Suprapubic skin (tissue), 3 donors: ENCODE results near the gene SUFU.

ENCODE experiments used
- CTCF ChIP-seq, 2 donors: fragments of 200-600 bp in 1 of 2; fragments of 450-650 bp in 1 of 2; sonication (generic) in 1 of 2; IDR thresholded peaks; one replicate each; pipeline ENCODE4 v1.5.1; 2016 to 2019; ENCODE audit warnings: antibody characterized with exemption in 2 of 2, mild to moderate bottlenecking in 1 of 2, moderate library complexity in 1 of 2
- EP300 ChIP-seq: sonication (generic); formaldehyde crosslinking; IDR thresholded peaks from one replicate; pipeline ENCODE4 v1.6.1; 2017; ENCODE audit warnings: antibody characterized with exemption
- POLR2A ChIP-seq, 2 donors: fragments of 450-650 bp; IDR thresholded peaks; one replicate each; pipeline ENCODE4 v1.6.1; 2017; ENCODE audit warnings: antibody characterized with exemption in 2 of 2, mild to moderate bottlenecking in 2 of 2, moderate library complexity in 2 of 2

GRCh38 chr10:102508506-102508905 lies 4.7 kb downstream of the SUFU start:
- no peak for TF ChIP-seq CTCF (IDR thresholded peaks at IDR 0.05)
- no peak for TF ChIP-seq POLR2A (IDR thresholded peaks at IDR 0.05)
- no peak for TF ChIP-seq EP300
